Kidney tubule cell (primary cell): Measurements from ENCODE around the gene SNAP91.

Source experiments
- DNase-seq: peaks from one replicate; pipeline ENCODE4 v3.0.0-alpha.2; 2018; ENCODE audit warnings: low spot score

SNAP91 gene

DNA sequence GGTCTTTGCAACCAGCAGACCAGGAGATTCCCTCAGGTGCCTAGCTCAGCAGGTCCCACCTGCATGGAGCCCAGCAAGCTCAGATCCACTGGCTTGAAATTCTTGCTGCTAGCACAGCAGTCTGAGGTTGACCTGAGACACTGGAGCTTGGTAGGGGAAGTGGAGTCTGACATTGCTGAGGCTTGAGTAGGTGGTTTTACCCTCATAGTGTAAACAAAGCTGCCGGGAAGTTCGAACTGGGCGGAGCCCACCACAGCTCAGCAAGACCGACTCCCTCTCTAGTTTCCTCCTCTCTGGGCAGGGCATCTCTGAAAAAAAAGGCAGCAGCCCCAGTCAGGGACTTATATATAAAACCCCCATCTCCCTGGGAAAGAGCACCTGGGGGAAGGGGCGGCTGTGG lies 162.3 kb downstream of the SNAP91 start:
- DNase-seq = peak; percentile 44

DNA sequence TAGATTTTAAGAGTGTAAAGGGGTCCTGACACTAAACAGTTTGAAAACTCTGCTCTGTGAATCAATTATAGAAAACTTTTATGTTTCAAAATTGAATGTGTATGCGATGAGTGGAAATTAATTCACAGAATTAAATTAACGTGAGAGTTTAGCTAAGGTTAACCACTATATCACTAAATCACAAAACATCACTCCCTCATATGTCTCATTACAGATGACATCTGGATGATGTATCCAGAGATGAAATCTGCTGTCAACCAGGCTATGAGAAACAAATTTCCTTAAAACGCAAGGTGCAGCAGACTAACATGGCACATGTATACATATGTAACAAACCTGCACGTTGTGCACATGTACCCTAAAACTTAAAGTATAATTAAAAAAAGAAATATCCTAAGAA lies 169.2 kb downstream of the SNAP91 start:
- DNase-seq = no peak

DNA sequence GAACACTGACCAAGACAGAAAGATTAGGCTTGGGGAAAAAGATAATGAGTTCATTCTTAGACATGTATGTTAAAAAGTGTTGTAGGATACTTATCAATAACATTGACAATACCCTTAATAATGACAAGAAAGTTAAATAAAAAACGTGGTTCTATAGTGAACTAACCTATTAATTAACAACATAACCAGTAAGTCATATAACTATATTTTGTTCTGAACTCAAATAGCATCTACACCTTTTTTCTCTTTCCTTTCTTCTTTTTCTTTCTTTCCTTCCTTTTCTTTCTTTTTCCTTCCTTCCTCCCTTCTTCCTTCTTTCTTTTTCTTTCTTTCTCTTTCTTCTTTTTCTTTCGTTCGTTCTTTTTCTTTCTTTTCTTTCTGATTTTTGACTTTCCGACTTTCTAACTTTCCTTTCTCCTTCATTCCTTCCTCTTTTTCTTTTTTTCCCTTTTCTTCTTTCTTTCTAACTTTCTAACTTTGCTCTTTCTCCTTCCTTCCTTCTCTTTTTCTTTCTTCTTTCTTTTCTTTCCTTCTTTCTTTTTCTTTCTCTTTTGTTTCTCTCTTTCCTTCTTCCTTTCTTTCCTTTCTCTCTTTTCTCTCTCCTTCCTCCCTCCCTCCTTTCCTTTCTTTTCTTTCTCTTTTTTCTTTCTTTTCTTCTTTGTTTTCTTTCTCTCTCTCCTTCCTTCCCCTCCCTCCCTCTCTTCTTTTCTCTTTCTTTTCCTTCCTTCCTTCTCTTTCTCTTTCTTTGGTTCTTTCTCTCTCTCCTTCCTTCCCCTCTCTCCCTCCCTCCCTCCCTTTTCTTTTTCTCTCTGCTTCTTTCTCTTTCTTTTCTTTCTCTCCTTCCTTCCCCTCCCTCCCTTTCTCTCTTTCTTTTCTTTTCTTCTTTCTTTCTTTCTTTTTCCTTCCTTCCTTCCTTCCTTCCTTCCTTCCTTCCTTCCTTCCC lies 172.0 kb downstream of the SNAP91 start:
- DNase-seq = no peak

DNA sequence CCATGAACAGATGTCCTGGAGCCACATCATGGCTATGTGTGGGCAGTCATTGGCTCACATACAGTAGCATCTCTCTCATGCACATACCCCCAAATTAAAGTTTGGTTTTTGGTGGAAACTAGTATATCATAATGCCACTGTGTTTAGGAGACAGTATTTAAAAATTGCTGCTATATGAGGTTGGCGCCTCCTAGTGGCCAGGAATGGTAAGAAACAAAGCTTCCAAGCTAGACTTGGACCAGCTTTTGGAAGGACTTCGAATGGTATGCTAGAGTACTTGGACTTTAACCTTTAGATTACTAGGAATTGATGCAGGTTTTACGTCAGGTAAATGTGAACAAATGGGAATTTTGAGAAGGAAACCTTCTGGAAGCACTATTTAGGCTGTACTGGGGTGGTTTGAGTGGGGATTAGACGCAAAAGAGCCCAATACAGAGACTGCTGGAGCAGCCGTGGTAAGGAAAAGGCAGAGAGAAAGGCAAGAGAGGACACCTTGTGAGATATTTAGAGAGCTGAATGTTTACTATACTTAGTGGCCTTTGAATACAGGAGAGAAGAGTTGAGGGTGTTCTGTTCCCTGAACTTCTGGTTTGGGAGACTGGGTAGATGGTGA lies 172.8 kb downstream of the SNAP91 start:
- DNase-seq = peak; percentile 58

DNA sequence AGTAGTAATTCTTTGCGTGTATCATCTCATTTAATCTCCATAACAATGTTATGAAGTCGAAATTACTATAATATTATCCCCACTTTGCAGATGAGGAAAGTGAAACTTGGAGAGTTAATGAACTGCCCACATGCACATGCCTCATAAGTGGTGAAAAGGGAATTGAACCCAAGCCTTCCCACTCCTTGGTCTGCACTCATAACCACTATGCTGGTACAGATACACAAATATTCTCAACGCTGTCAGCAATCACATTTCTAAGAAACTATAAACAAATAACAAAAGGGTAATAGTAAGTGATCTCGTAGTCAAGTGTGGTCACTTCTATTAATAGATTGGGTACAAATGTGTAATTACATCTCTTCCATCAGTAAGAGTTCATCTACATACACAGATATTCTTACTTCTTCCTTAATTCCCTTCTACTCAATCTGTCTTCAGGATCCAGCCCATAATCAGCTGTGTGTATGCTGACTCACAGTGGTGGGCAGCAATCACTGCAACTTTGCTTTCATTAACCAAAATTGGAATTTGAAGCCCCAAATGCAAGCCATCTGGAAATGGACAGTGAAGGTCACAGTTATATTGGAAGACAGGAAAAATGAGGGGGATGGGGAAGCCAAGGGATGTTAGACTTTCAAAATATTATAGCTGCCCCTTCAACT lies 190.0 kb downstream of the SNAP91 start:
- DNase-seq = no peak

DNA sequence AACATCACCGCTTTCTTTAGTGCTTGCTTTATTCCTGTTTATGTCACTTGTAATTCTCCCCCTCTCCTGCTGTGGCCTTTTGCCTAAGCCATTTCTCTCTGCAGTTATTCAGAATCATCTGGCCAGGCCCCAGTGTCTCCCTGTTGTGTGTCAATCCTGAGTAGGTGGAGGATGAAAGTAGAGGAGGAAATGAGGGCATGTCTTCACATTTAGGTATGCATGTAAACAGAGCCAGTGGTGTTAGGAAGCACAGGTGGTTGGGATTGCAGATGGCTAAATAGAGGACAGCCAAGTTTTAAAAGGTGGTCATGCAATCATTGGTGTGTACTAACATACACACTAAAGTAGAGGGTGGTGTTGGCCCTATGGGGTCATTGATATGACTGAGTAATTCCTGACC lies 191.4 kb downstream of the SNAP91 start:
- DNase-seq = no peak

DNA sequence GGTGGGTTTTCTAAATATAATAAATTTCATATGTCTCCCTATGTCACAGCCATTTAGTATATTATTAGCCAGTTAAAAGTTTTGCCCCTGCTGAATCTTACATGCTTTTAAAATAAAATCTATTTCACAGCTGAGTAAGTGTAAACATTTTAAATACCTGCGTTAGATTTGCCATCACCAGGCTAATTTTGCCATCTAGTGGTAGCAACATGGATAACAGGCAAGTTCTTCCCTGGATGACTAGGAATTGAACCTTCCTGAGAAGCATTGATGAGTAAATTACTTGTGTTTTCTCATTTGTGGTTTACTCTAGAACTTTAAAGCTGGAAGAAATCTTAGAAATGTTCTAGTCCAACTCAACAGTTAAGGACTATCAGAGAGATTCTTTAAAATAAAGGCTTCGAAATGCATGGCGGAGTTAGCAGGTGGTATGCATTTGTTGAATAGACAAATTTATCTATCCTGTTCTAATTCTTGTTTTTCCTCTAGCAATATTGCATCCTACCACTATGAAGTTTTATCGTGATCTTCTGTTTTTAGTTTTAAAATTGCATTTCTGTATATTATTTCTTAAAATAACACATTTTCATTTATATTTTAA lies 193.9 kb downstream of the SNAP91 start:
- peak; percentile 66 for DNase-seq

DNA sequence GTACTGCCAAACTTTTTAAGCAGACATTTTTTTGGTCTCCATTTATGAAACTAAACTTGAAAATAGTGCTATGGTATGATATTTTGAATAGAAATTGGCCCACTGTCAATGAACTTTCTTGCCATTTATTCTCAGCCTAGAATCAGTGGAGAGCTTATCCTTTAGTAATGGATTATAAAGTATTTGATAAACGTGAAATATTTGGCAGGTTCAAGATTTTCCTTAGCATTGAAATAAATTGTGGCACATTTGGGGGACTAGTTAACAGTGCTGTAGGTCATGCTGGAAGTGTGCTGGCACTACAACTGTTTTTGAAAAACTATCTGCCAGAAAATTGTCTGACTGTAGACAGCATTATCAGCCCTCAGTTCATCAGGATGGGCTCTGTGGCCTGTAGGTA lies 194.4 kb downstream of the SNAP91 start:
- no peak for DNase-seq

DNA sequence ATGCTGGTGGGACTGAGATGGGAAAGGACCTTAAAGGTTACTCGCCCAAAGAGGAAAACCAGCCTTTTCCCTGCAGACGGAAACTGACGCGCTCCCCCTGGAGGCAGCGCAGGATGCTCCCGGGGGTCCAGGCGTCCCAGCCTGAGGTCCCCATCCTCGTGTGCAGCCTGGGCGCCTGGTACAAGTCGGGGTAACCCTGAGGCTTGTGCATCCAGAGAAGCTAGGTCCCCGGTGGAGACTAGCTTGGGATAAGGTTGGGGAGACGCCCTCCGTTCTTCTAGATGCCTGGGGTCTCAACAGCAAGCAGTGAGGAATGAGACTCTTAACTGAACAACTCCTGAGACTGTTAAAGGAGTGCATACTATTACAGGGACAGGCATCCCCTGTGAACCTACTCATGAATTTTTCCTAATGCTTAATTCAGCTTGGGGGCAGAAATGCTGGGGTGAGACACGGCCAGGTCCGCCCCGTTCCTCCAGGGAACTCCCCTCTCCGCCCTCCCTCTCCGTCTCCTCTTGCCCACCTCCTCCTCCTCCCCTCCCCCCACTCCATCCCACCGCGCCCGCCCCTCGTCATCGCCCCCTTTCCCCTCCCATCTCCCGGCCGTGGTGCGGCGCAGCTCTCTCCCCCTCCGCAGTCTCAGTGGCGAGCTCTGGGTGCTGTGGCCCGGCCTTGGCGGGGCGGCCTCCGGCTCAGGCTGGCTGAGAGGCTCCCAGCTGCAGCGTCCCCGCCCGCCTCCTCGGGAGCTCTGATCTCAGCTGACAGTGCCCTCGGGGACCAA lies 196.8 kb downstream of the SNAP91 start, which contains the start of gene PRSS35:
PRSS35 (plus strand) TSS at position 634 of the 781 bp plus-strand sequence. CDS start 10,908 bp downstream, outside the sequence.
- peak; percentile 46 for DNase-seq

DNA sequence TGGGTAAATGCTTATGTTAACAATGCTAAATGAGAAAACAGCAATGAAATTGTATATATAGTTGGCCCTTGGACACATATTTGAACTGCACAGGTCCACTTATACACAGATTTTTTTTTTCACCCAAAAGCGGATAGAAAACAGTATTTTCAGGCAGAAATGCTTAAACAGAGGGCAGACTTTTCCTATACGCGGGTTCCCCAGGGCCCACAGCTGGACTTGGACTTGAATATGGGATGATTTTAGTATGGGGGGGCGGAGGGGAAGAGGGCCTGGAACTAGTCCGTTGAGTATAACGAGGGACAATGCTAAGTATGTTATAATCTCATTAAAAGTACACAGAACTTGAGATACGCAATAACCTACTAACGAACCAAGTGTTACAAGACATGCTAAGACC lies 197.6 kb downstream of the SNAP91 start:
- no peak for DNase-seq

DNA sequence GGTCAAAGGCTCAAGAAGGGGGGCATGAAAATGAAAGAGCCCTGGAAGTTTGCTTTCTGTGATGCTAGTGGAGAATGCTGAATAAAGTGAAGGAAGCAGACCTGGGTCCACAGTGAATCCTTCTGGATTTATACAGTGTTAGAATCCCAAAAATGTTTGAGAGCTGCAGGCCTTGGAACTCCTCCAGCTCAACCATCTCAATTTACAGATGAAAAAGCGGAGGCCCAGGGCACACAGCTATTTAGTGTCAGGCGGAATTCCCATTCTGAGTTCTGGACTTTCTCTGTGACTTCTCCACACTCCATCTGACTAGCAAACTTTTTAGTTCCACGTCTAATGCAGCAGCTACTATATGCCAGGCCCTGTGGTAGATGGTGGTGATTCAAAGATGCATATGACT lies 198.1 kb downstream of the SNAP91 start:
- DNase-seq = no peak

DNA sequence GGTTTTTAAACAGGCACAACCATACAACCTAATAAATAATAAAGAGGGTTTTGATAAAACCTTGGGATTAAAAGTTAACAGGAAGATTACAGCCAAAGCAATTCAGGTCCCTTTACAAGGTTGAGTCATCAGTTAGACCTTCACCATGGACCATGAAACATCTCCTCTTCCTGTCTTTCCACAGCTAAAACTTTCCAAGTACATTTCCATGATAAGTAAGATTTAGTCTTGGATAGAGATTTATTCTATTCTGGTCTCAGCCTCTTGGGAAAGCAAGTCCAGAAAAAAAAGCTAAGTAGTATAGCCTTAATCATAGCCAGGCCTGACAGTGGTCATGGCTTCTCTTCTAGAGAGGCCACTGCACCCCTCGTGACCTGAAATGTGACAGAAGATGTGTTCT lies 199.5 kb downstream of the SNAP91 start:
- peak; percentile 23 for DNase-seq

DNA sequence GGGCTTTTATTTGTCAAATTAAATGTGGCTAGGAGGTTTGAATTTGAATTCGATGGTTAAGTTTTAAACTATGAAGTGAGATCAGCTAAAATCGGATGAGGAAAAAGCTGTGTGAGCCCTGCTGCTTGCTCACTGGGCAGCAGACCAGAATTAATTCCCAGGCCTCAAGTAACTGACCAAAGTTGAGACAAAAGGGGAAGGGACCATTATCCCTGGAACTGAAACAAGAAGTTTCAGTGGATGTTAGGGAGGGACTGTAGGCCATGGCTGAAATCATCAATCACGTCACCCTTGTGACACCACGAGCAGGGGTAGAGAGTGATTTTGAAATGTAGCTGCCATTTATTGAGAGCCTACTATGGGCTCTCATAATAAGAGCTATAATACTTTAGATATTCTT lies 203.5 kb downstream of the SNAP91 start:
- no peak for DNase-seq
